MM.1S (cell line): Measurements from ENCODE around the gene PPIB.

Experiments used
- DNase-seq: peaks from one replicate; pipeline ENCODE4 v3.0.0-alpha.2; 2015
- H2AFZ ChIP-seq: fragments of 300-600 bp; sonication (generic); 2 replicates; pipeline ENCODE4 v1.6.0; 2016; ENCODE audit warnings: antibody characterized with exemption, low read length
- H3F3A ChIP-seq: fragments of 300-600 bp; sonication (generic); 2 replicates; pipeline ENCODE4 v1.6.1; 2016; ENCODE audit warnings: mild to moderate bottlenecking, antibody characterized with exemption, low read length, moderate library complexity, mixed read lengths; ENCODE audit not compliant: insufficient read depth
- H3K27ac ChIP-seq: fragments of 300-600 bp; sonication (generic); 2 replicates; pipeline ENCODE4 v1.5.1; 2016; ENCODE audit warnings: mild to moderate bottlenecking, low read length
- H3K27me3 ChIP-seq: fragments of 300-600 bp; sonication (generic); replicated peaks from 2 replicates; pipeline ENCODE4 v1.6.0; 2016; ENCODE audit warnings: low read length; ENCODE audit not compliant: insufficient read depth
- H3K36me3 ChIP-seq: fragments of 300-600 bp; sonication (generic); replicated peaks from 2 replicates; pipeline ENCODE4 v1.6.1; 2016; ENCODE audit warnings: mild to moderate bottlenecking, low read length, mixed read lengths; ENCODE audit not compliant: insufficient read depth
- H3K4me1 ChIP-seq: fragments of 300-600 bp; sonication (generic); 2 replicates; pipeline ENCODE4 v1.6.1; 2016; ENCODE audit warnings: low read length, mixed read lengths
- H3K4me2 ChIP-seq: fragments of 300-600 bp; sonication (generic); 2 replicates; pipeline ENCODE4 v1.6.0; 2016; ENCODE audit warnings: low read depth, low read length
- H3K4me3 ChIP-seq: fragments of 300-600 bp; sonication (generic); 2 replicates; pipeline ENCODE4 v1.5.1; 2016; ENCODE audit warnings: low read length, mixed read lengths
- H3K79me2 ChIP-seq: fragments of 300-600 bp; sonication (generic); 2 replicates; pipeline ENCODE4 v1.6.1; 2016; ENCODE audit warnings: mixed run types, low read length, mixed read lengths
- H3K9ac ChIP-seq: fragments of 300-600 bp; sonication (generic); 2 replicates; pipeline ENCODE4 v1.6.1; 2016; ENCODE audit warnings: low read length, mixed read lengths
- H3K9me2 ChIP-seq: fragments of 300-600 bp; sonication (generic); replicated peaks from 2 replicates; pipeline ENCODE4 v1.6.1; 2016; ENCODE audit warnings: mild to moderate bottlenecking, low read length, mixed read lengths; ENCODE audit not compliant: insufficient read depth
- H3K9me3 ChIP-seq: fragments of 300-600 bp; sonication (generic); replicated peaks from 2 replicates; pipeline ENCODE4 v1.6.1; 2016; ENCODE audit warnings: mild to moderate bottlenecking, low read length, mixed read lengths; ENCODE audit not compliant: insufficient read depth
- H4K20me1 ChIP-seq: fragments of 300-600 bp; sonication (generic); 2 replicates; pipeline ENCODE4 v1.6.1; 2016; ENCODE audit warnings: mild to moderate bottlenecking, low read length, moderate library complexity, mixed read lengths; ENCODE audit not compliant: insufficient read depth
- CTCF ChIP-seq: fragments of 300-600 bp; sonication (generic); IDR thresholded peaks from 2 replicates; pipeline ENCODE4 v1.5.1; 2016; ENCODE audit warnings: antibody characterized with exemption, low read length, mixed read lengths
- EZH2 ChIP-seq: fragments of 300-600 bp; sonication (generic); optimal IDR thresholded peaks from 2 replicates; pipeline ENCODE3; 2017; ENCODE audit warnings: low read depth, mild to moderate bottlenecking, antibody characterized with exemption, low read length, mixed read lengths
- EZH2phosphoT487 ChIP-seq: fragments of 300-600 bp; sonication (generic); IDR thresholded peaks from 2 replicates; pipeline ENCODE4 v1.6.1; 2018; ENCODE audit warnings: antibody characterized with exemption, low read length

PPIB gene

GRCh38 chr15:64157599-64158125 lies 5.2 kb downstream of the PPIB start:
- peaks cover 23% of the 10 kb centered on the region for H3K36me3 ChIP-seq
- H3K9me3 ChIP-seq = no peaks in the 10 kb centered on the region
- peaks cover 16% of the 10 kb centered on the region for H3K4me1 ChIP-seq
- no peaks in the 10 kb centered on the region for H3K27me3 ChIP-seq
- H3K4me3 ChIP-seq = no peak overlapping the region
- TF ChIP-seq EZH2phosphoT487 (no peak), EZH2 (no peak), CTCF (no peak)
- H2AFZ ChIP-seq = no peak overlapping the region
- H3F3A ChIP-seq = peaks cover 67% of the 10 kb centered on the region
- no peak overlapping the region for H3K9ac ChIP-seq
- peaks cover 67% of the 10 kb centered on the region for H3K79me2 ChIP-seq
- DNase-seq = no peak
- H3K9me2 ChIP-seq = no peaks in the 10 kb centered on the region
- H3K27ac ChIP-seq = no peak overlapping the region
- peaks cover 15% of the 10 kb centered on the region for H4K20me1 ChIP-seq
- no peak overlapping the region for H3K4me2 ChIP-seq

- Histone ChIP-seq H3K9me3 (no peaks in the 10 kb centered on the region), H3K9me2 (no peaks in the 10 kb centered on the region), H3K4me3 (no peak overlapping the region), H3K4me2 (no peak overlapping the region), H3K9ac (no peak overlapping the region), H3K4me1 (peaks cover 18% of the 10 kb centered on the region), H3K27ac (no peak overlapping the region), H3K36me3 (peaks cover 23% of the 10 kb centered on the region), H3K27me3 (no peaks in the 10 kb centered on the region), H3F3A (peaks cover 70% of the 10 kb centered on the region), H2AFZ (no peak overlapping the region), H4K20me1 (peaks cover 15% of the 10 kb centered on the region), H3K79me2 (peaks cover 58% of the 10 kb centered on the region)
- no peak for DNase-seq
- no peak for TF ChIP-seq CTCF
- TF ChIP-seq EZH2phosphoT487 = no peak
- no peak for TF ChIP-seq EZH2
Observed at GRCh38 chr15:64156652-64157331, 6.0 kb downstream of the PPIB start.

- Histone ChIP-seq H2AFZ (no peak overlapping the region), H3K4me2 (no peak overlapping the region), H3K27me3 (no peaks in the 10 kb centered on the region), H3K36me3 (peaks cover 23% of the 10 kb centered on the region), H3K4me1 (peaks cover 19% of the 10 kb centered on the region), H3K79me2 (peaks cover 51% of the 10 kb centered on the region), H3K27ac (no peak overlapping the region), H3K4me3 (no peak overlapping the region), H3F3A (peaks cover 74% of the 10 kb centered on the region), H4K20me1 (peaks cover 15% of the 10 kb centered on the region), H3K9ac (no peak overlapping the region), H3K9me3 (no peaks in the 10 kb centered on the region), H3K9me2 (no peaks in the 10 kb centered on the region)
- no peak for TF ChIP-seq EZH2phosphoT487
- no peak for TF ChIP-seq EZH2
- no peak for DNase-seq
Observed at GRCh38 chr15:64155802-64156651, 6.8 kb downstream of the PPIB start.
